Stimulated activated CD8-positive, alpha-beta memory T cell treated with anti-CD3 and anti-CD28 coated beads, Interleukin-12 subunit alpha, Interleukin-12 subunit beta, amount 100 ng/mL, for 24 hours (primary cell): Measurements from ENCODE around the gene IL34.
"Not testable (repeated sequence)": the region's sequence is repeated elsewhere in the genome, so short reads cannot be mapped to it uniquely, and the experiment has no call there.

Experiments used
- DNase-seq: peaks from one replicate; pipeline ENCODE4 v3.0.0-alpha.2; 2020; ENCODE audit errors: extremely low read depth

Gene IL34

DNA sequence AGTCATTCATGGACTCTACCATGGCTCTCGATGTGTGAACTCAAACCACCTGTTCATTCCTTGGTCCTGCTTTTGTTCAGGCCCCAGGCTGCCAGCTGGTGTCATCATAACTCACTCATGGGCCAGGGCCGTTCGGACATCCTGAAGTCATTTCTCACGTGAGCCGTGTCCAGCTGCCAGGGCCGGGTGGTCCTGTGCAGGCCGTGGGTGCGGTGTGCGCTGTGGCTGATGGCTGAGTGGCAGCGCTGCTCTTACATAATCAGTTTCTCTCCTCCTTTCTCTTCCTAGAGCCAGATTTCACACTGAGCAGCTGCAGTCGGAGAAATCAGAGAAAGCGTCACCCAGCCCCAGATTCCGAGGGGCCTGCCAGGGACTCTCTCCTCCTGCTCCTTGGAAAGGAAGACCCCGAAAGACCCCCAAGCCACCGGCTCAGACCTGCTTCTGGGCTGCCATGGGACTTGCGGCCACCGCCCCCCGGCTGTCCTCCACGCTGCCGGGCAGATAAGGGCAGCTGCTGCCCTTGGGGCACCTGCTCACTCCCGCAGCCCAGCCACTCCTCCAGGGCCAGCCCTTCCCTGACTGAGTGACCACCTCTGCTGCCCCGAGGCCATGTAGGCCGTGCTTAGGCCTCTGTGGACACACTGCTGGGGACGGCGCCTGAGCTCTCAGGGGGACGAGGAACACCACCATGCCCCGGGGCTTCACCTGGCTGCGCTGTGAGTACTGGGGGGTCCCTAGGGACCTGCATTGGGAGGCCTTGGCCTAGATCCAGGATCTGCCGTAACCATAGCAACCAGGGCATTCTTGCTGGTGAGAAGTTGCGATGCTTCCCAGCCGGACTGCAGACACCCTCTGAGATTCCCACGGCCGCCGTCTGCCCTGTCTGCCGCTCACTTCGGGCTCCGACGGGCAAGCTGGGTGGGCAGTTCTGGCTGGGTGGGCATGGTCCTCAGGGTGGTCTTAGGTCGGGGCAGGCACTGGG, at the start of gene IL34:
IL34 (plus strand) TSS at position 300 of the 982 bp plus-strand sequence; CDS start at position 689, 389 bp downstream.
- DNase-seq: no peak

DNA sequence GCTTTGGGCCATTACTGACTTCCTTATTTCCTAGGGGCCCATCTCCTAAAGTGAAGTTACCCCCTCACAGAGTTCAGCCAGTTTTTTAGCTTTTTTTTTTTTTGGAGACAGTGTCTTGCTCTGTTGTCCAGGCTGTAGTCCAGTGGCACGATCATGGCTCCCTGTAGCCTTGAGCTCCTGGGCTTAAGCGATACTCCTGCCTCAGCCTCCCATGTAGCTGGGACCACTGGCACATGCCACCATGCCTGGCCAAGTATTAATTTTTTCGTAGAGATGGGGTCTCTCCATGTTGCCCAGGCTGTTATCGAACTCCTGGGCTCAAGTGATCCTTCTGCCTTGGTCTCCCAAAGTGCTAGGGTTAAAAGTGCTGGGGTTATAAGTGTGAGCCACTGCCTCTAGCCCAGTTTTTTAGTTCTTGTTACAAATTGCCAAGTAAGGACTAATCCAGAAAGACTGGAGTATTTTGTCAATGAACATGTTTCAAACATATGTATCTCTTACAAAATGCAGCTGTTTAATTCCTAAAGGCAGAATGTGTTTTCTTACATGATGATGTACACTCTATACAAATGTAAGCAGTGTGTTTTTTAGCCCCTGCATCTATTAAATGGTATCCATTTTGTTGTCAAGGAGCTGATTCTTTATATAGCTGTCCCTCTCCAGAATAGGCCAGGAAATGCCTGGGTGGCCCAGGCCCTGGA, 49.1 kb upstream of the IL34 start:
- DNase-seq: no peak

DNA sequence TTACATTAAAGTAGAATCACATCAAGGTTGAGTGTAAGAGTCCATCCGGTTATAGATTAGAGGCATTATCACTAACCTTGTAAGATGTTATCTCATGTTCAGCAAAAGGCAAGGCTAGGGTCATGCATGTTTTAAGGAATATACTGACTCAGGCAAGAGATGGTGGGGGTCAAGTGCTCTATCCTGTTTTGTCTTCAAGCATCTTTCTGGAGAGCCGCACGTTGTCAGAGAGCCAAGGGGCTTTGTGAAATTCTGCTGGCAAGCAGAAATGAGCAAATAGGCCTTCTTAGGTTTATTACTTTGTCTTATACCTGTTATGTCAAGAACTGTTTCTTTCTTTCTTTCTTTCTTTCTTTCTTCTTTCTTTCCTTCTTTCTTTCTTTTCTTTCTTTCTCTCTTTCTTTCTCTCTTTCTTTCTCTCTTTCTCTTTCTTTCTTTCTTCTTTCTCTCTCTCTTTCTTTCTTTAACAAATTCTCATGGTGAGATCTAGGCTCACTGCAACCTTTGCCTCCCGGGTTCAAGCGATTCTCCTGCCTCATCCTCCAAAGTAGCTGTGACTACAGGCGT, 47.3 kb upstream of the IL34 start:
- DNase-seq: no peak

DNA sequence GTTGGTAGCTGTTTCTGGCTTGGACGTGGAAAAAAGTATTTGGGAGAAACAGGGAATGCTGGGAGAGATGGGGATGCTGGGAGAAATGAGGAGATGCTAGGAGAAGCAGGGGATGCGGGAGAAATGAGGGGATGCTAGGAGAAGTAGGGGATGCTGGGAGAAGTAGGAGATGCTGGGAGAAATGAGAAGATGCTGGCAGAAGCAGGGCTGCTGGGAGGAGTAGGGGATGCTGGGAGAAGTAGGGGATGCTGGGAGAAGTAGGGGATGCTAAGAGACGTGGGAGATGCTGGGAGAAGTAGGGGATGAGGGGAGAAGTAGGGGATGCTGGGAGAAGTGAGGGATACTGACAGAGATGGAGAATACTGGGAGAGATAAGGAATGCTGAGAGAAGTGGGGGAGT, 45.6 kb upstream of the IL34 start:
- DNase-seq: no peak

DNA sequence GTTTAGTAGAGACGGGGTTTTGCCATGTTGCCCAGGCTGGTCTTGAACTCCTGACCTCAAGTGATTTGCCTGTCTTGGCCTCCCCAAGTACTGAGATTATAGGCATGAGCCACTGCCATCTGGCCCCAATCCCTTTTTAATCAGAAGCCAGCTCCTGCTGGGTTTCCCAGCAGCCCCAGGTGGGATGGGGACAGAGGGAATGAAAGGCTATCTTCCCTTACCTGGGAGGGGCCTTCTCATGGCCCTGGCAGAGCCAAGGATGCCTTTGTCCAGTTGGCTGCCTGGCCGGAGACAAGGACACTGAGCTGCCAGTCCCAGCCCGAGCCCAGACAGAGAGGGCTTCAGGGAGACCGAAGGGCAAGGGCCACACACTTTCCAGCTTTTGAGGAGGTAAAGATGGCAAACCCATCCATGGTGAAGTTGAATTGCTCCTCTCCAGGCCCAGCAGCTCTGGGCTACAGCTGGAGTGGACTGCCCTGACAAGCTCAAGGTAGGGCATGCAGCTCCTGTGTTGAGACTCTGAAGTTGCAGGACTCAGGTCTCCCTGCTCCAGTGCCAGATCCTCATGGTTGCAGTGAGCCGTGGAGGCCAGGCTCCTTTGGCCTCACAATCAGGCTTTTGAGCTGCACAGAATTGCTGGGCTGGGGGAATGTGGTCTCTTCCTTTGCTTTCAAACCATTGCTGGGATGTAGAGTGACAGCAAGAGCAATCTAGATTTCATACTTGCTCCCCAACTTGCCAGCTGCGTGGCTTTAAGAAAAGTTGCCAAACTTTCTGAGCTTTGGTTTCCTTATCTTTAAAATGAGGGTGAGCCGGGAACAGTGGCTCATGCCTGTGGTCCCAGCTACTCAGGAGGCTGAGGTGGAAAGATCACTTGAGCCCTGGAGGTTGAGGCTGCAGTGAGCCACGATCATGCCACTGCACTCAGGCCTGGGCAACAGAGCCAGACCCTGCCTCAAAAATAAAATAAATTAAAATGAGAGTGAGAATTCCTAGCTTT, 44.5 kb upstream of the IL34 start:
- DNase-seq: no peak

DNA sequence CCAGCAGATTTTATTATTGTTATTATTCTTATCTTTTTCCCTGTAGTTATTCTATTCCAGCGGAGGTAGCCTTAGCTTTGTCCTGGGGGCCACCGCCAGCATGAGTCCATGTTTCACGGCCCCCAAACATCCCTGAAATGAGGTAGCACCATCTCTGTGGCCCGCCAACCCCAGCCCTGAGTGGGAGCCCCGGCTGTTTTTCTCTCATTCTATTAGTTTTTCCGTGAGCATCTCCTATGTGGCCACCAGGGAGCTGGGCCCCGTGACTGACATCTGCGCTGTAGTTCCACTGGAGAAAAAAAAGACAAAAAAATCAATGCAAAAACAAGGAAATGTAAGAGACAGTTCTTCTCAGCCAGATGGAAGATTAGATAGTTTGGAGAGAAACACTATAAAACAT, 43.5 kb upstream of the IL34 start:
- no peak for DNase-seq

DNA sequence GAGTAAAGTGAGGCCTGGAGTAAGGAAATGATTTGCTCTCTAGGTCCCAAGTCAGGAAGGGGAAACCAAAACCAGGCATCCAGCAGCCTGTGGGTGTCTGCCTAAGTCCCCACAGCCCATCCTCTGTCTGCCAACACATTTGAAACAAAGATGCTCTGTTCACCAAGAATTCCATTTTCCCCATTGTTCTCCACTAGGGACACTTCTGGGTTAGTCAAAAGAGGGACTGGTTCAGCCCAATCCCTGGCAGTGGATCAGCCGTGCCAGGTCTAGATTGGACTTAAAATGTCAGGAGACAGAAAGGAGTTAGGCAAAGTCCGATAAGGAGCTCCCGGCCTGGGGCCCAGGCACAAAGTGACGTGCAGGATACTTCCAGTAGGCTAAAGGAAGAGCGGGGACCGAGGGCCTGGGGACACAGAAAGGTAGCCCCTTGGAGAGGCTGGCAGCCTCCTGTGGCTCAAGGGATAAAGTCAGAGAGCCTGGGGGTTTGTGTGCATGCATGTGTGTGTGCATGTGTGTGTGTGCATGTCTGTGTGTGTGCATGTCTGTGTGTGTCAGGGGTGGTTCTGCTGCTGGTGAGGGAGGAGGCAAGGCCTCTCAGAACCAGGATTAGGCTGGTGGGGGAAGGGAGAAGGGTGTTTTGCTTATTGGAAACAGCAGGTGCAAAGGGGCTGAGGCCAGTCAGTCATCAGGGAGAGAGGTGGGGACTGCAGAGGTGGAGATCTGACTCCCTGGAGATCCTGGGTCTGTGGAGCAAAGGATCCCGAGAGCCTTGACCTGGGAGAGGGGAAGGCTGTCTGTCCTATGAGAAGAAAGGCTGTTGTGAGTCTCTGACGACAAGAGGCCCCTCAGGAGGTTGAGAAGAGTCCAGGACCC, 41.7 kb upstream of the IL34 start:
- DNase-seq: no peak

DNA sequence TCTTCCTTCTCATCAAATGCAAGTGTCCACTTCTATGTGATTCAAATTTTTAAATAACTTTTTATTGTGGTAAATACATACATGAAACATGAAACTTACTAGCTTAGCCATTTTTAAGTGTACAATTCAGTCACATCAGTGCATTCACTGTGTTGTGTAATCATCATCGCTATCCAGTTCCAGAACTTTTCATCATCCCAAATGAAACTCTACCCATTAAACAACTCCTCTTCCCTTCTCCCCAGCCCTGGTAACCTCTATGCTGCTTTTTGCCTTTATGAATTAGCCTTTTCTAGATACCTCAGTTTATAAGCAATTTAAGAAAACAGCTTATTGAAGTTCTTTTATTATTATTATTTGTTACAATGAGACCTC, 41.1 kb upstream of the IL34 start:
- DNase-seq: no peak

DNA sequence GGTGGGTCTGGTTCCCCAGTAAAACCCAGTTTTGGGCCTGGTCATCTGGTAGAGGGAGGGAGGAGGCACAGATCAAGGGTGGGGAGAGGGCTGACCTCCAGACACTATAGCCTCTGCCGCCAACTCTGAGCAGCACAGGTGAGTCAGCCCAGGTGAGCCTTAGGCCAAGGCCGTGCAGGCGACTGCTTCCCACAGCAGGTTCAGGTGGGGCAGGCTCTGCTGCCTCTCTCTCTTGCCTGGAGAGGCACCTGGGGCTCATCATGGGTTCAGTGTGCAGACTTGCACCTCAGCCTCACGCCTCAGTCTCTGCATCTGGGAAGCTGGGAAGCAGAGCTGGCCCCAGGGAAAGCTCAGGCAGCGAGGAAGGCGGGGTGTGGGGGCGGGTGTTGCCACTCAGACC, 37.8 kb upstream of the IL34 start:
- DNase-seq: no peak

DNA sequence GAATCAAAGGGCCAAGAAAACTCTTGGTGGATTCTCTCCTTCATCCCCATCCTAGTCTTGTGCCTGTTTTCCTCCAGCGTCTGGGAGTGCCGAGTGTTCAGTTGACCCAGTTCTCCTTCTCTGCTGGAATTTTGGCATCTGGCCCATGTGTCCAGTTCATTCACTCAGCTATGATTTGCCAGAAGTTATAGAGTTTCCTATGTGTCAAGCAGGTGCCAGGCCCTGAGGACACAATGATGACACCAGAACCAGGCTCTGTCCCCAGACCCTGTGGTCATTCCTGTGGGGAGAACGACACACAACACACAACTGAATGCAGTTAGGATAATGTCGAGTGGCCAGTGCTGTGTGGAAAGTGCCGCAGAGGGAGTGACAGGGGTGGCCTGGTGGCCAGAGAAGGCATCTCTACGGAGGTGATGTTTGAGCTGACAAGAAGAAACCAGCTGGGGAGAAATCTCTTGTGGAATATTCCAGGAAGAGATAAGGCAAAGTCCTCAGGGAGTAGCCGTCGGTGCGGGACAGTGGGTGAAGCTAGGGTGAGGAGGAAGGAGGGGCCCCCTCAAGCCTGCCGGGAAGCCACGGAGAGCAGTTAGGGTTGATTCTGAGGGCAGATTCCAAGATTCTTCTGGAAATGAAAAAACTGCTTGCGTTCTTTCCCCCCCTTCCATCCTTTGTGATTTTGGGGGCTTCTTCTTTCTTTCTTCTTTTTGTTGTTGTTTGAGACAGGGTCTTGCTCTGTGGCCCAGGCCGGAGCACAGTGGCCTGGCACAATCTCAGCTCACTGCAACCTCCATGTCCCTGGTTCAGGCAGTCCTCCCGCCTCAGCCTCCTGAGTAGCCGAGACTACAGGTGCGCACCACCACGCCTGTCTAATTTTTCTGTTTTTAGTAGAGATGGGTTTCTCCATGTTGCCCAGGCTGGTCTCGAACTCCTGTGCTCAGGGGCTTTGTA, 35.8 kb upstream of the IL34 start:
- DNase-seq: no peak

DNA sequence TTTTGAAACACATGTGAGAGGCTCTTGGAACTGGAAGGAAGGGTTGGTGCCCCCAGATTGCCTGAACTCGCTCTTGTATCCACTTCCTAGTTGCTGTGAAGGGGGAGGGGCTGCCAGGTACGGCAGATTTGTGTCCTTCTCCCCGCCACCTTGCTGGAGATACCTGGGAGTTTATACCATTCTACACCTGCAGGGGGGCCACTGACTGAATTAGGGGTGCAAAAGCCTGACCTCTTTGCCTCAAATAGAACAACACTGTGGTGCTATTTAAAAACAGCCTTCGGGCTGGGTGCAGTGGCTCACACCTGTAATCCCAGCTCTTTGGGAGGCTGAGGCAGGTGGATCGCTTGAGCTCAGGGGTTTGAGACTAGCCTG, 35.1 kb upstream of the IL34 start:
- no peak for DNase-seq

DNA sequence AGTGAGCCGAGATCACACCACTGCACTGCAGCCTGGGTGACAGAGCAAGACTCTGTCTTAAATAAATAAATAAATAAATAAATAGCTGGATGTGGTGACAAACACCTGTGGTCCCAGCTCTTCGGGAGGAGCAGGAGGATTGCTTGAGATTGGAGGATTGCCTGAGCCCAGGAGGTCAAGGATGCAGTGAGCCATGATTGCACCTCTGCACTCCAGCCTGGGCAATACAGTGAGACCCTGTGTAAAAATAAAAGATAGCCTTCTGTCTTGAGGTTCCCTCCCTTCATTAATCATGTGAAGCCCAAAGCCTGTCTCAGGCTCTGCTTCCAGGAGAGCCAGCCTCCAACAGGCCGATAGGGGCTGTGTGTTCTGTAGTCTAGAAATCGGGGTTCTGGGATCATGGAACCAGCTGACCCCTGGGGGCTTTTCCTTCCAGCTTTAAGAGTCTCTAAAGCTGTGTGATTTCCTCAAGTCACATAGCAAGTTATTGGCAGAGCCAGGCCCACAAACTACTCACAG, 34.5 kb upstream of the IL34 start:
- DNase-seq: no peak

DNA sequence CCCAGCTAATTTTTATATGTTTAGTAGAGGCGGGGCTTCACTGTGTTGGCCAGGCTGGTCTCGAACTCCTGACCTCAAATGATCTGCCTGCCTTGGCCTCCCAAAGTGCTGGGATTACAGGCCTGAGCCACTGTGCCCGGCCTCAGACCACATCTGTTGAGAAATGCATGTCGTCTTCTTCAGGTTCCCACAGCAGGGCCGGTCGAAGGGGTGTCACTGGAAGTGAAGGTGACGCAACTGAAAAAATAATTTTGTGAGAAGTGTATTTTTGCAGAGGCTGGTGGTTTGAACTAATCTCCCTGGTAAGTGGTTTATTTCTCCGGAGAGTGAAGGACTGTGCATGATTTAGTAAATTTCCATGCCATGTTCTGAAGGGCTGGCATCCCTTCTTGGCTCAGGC, 33.4 kb upstream of the IL34 start:
- DNase-seq: no peak

DNA sequence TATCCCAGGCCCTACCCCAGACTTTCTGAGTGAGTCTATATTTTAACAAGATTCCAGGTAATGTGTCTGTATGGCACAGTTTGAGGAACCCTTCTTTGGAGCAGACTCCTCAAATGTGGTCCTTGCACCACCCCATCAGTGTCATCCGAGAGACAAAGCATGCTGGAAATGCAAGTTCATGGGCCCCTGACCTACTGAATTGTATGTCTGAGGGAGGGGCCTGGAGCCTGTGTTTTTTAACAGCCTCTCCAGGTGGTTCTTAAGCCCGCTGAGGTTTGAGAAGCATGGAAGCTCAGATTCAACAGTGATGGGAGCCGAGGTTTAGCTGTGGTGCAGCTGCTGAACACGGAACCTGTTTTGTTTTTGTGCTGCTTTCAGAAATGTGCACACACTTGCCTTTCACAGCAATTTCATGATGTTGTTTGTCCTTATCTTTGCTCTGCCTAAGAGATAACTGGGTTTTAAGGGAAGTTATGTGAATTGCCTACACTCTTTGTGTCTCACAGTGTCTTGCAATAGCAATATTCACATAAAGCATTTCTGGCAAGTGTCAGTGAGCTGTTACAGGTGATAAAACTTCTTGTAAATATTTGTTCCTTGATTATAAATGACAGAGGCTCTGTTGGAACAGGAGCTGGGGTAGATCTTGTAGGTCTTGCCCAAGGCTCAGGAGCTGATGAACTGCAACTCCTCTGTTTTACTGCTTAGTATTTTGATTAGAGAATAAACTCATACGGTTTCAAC, 32.0 kb upstream of the IL34 start:
- no peak for DNase-seq

DNA sequence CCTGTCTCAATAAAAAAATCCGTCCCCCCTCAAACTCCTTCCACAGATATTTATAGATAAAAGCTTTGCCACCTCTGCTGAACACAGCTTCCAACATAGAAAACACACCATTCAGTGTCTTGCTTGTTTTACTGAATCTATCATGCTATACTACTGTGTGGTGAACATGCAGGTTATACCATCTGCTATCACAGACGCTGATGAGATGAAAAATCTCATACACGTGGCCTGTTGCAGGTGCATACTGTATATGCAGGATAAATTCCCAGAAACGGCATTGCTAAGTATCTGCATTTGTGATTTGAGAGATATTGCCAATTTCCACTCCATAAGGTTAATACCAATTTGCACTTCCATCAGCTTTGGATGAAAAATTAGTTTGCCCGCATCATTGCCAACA, 30.4 kb upstream of the IL34 start:
- no peak for DNase-seq

DNA sequence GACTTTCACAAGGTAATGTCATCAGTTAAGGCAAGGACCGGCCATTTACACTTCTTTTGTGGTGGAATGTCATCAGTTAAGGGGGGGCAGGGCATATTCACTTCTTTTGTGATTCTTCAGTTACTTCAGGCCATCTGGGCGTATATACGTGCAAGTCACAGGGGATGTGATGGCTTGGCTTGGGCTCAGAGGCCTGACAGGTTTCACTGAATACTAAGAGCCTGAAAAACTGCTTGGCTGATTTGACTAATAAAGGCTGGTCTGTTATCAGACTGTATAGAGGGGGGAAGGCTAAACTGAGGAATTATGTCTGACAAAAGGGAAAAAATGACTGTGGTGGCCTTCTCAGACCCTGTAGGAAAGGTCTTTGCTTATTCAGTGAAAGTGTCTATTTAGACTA, 24.5 kb upstream of the IL34 start:
- DNase-seq: not testable (repeated sequence)

DNA sequence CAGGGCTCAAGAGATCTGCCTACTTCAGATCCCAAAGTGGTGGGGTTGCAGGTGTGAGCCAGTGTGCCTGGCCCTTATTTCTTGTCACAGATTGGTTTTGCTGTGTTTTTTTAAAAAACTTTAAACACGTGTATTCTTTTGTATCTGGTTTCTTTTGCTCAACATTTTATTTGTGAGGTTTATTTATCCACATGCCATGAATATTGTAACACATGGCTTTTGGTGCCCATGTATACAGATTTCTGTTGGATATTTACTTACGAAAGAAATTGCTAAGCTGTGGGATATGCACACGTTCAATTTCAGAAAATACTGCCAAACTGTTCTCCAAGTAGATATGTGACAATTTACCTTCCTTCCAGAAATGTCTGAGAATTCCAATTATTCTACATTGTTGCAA, 18.7 kb upstream of the IL34 start:
- no peak for DNase-seq

DNA sequence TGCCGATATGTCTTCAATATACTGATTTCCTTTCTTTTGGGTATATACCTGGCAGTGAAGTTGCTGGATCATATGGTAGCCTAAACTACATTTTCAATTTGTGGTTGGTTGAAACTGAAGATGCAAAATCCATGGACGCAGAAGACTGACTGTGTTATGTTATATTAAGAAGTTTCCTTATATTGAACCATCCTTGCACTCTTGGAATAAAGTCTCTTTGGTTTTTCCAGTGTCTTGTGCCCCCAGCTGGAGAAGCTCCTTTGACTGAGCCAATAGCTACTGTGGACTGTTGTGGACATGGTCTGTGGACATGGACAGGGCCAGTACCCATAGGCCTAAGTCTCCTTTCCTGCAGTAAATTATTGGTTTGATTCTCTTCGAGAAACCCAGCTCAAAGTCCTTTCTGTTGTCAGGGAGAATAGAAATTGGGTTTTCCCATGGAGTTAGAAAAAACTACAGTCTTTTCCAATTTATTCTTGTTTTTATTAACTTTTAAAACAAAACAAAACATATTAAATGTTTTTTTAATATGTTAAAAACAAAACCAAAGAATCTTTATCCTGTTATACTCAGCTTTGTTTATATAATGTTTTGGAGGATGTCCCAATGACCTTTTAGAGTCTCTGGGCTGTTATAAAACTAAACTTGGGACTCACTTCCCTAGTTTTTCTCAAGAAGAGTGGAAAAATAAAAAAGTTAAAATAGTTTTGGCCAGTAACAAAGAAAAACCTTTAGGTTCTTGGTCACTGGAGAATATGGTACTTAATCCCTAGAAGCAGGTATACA, 15.2 kb upstream of the IL34 start:
- DNase-seq: no peak
